Activated T-helper 2 cell treated with anti-CD3 and anti-CD28 coated beads, Interferon-gamma antibody, Interleukin-2, Interleukin-4, amounts not matched to agents 10 μg/mL and 5 μg/mL and 100 μg/mL, durations not matched to agents 14 hours and 24 hours and 36 hours (primary cell): ENCODE measurements around the gene FGFR1OP2. TPM values are rescaled to one million over a fixed set of nuclear protein-coding genes. Genes with fewer than 3 reads are reported as not detected.
"Not testable (repeated sequence)": the region's sequence is repeated elsewhere in the genome, so short reads cannot be mapped to it uniquely, and the experiment has no call there.

Experiments used
- DNase-seq: peaks from one replicate; pipeline ENCODE4 v3.0.0; 2021; ENCODE audit warnings: low spot score
- H3K27ac Mint-ChIP-seq: one replicate; pipeline ENCODE4 v1.8.0; 2021; ENCODE audit warnings: mixed read lengths
- H3K27me3 Mint-ChIP-seq: one replicate; pipeline ENCODE4 v1.8.0; 2021; ENCODE audit warnings: low read depth, mixed read lengths
- H3K36me3 Mint-ChIP-seq: one replicate; pipeline ENCODE4 v1.8.0; 2021; ENCODE audit warnings: low read depth, mixed read lengths
- H3K4me1 Mint-ChIP-seq: one replicate; pipeline ENCODE4 v1.8.0; 2021; ENCODE audit warnings: low read depth, mixed read lengths
- H3K4me3 Mint-ChIP-seq: one replicate; pipeline ENCODE4 v1.8.0; 2021; ENCODE audit warnings: low read depth, mild to moderate bottlenecking, moderate library complexity, mixed read lengths
- H3K9me3 Mint-ChIP-seq: one replicate; pipeline ENCODE4 v1.8.0; 2021; ENCODE audit warnings: mixed read lengths
- intact Hi-C: fragments of 100-400 bp; cut with micrococcal nuclease; formaldehyde crosslinking; loops from one replicate; pipeline ENCODE4 v1.15.1; 2023
- total RNA-seq: library from RNA; stranded (reverse); gene quantifications from 2 replicates; pipeline ENCODE4 v1.2.3, GENCODE V29; 2022

FGFR1OP2 gene
- total RNA-seq, 1 donor from 2014 or later: 49.0 TPM

- Mint-ChIP-seq H3K36me3 (peaks cover 41% of the 10 kb centered on the region), H3K27me3 (no peaks in the 10 kb centered on the region), H3K4me1 (peaks cover 55% of the 10 kb centered on the region), H3K4me3 (peak overlapping the region; percentile 94), H3K27ac (peak overlapping the region; percentile 59), H3K9me3 (no peaks in the 10 kb centered on the region)
- intact Hi-C loops: loop anchor here (5.0 to 10.0 kb wide), 3 partner anchors 189 to 309 kb away; partner anchors contain the start of gene STK38L
- DNase-seq: no peak
Measured at GRCh38 chr12:26935636-26936378, 2.5 kb upstream of the FGFR1OP2 start.

- intact Hi-C loops: loop anchor here (5.0 to 10.0 kb wide), 3 partner anchors 190 to 308 kb away; partner anchors contain the start of gene STK38L
- Mint-ChIP-seq H3K36me3 (peaks cover 40% of the 10 kb centered on the region), H3K4me1 (peaks cover 62% of the 10 kb centered on the region), H3K4me3 (peak overlapping the region; percentile 94), H3K27me3 (no peaks in the 10 kb centered on the region), H3K27ac (peak overlapping the region; percentile 94), H3K9me3 (no peaks in the 10 kb centered on the region)
- DNase-seq: no peak
Measured at GRCh38 chr12:26936559-26937442, 1.5 kb upstream of the FGFR1OP2 start.

DNA sequence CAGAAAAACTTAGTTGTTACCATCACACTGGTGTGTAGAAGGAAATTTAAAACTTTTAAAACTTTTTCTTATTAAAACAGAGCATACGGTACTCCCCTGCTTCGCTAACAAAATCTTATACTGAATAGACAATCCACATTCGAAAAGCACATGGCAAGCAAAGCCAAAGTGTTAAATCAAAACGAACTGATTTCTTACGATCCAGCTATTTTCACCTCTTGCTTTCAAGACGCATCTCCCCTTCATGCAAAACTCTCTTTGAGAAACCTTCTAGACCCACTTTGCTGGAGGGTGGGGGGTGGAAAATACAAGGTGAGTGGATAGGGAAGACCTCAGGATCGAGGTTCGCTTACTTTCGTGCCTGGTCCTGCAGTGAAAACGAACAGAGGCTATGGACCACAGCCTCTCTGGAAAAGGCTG lies 817 bp upstream of the FGFR1OP2 start:
- H3K27me3 Mint-ChIP-seq: no peaks in the 10 kb centered on the region
- H3K36me3 Mint-ChIP-seq: peaks cover 33% of the 10 kb centered on the region
- DNase-seq: no peak
- peak overlapping the region; percentile 94 for H3K4me3 Mint-ChIP-seq
- no peaks in the 10 kb centered on the region for H3K9me3 Mint-ChIP-seq
- peaks cover 62% of the 10 kb centered on the region for H3K4me1 Mint-ChIP-seq
- intact Hi-C loops: loop anchor here (5.0 to 10.0 kb wide), 3 partner anchors 190 to 307 kb away; partner anchors contain the start of gene STK38L
- H3K27ac Mint-ChIP-seq: peak overlapping the region; percentile 94

GRCh38 chr12:26938701-26939062 lies 412 bp downstream of the FGFR1OP2 start:
- no peaks in the 10 kb centered on the region for H3K27me3 Mint-ChIP-seq
- peaks cover 60% of the 10 kb centered on the region for H3K4me1 Mint-ChIP-seq
- H3K4me3 Mint-ChIP-seq: peak overlapping the region; percentile 94
- intact Hi-C loops: loop anchor here (1.0 to 10.0 kb wide), 10 partner anchors 26 to 772 kb away; partner anchors contain the start of genes ITPR2, MRPS35, STK38L and TM7SF3
- H3K9me3 Mint-ChIP-seq: no peaks in the 10 kb centered on the region
- no peak for DNase-seq
- H3K36me3 Mint-ChIP-seq: peaks cover 31% of the 10 kb centered on the region
- H3K27ac Mint-ChIP-seq: peak overlapping the region; percentile 94

- Mint-ChIP-seq H3K36me3 (peaks cover 30% of the 10 kb centered on the region), H3K27me3 (no peaks in the 10 kb centered on the region), H3K27ac (peak overlapping the region; percentile 91), H3K9me3 (no peaks in the 10 kb centered on the region), H3K4me3 (peak overlapping the region; percentile 94), H3K4me1 (peaks cover 64% of the 10 kb centered on the region)
- intact Hi-C loops: loop anchor here (2.0 to 10.0 kb wide), 4 partner anchors 25 to 305 kb away; partner anchors contain the start of gene STK38L
- DNase-seq: no peak
Measured at GRCh38 chr12:26939192-26939832, 1.0 kb downstream of the FGFR1OP2 start.

DNA sequence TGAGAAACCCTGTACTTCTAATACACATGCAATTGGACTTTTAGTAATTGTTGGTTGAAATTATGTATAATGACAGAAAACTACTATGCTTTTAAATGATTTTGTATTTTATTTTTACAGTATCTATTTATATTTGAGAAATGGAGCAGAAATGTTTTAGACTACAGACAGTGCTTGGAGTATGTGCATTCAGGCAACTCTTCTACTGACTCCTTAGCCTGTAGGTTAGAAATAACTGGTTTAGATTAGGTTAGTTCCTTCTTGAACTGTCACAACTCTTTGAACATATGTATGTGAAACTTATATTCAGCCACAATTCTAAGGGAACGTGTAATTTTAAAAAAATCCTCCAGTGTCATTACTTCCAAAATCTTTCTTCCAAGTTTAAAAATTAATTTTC lies 1.7 kb downstream of the FGFR1OP2 start:
- Mint-ChIP-seq H3K4me1 (peaks cover 60% of the 10 kb centered on the region), H3K27ac (peak overlapping the region; percentile 33), H3K27me3 (no peaks in the 10 kb centered on the region)

GRCh38 chr12:26940516-26941214 lies 2.4 kb downstream of the FGFR1OP2 start:
- Mint-ChIP-seq H3K4me3 (peak overlapping the region; percentile 94), H3K27me3 (no peaks in the 10 kb centered on the region), H3K36me3 (peaks cover 26% of the 10 kb centered on the region), H3K9me3 (peaks cover 6% of the 10 kb centered on the region), H3K27ac (peak overlapping the region; percentile 74), H3K4me1 (peaks cover 55% of the 10 kb centered on the region)
- intact Hi-C loops: no loop called here
- no peak for DNase-seq

More for the DNA sequence above, 1.7 kb downstream of the FGFR1OP2 start:
- H3K4me3 Mint-ChIP-seq: peak overlapping the region; percentile 94
- peaks cover 2% of the 10 kb centered on the region for H3K9me3 Mint-ChIP-seq
- intact Hi-C loops: loop anchor here (2.0 to 10.0 kb wide), 4 partner anchors 25 to 305 kb away; partner anchors contain the start of gene STK38L
- DNase-seq: no peak
- H3K36me3 Mint-ChIP-seq: peaks cover 26% of the 10 kb centered on the region

- Mint-ChIP-seq H3K36me3 (peaks cover 31% of the 10 kb centered on the region), H3K27ac (peak overlapping the region; percentile 93), H3K4me1 (peaks cover 54% of the 10 kb centered on the region), H3K4me3 (peak overlapping the region; percentile 85), H3K9me3 (peaks cover 11% of the 10 kb centered on the region), H3K27me3 (no peaks in the 10 kb centered on the region)
- intact Hi-C loops: no loop called here
- no peak for DNase-seq
Measured at GRCh38 chr12:26941215-26941594, 2.9 kb downstream of the FGFR1OP2 start.

DNA sequence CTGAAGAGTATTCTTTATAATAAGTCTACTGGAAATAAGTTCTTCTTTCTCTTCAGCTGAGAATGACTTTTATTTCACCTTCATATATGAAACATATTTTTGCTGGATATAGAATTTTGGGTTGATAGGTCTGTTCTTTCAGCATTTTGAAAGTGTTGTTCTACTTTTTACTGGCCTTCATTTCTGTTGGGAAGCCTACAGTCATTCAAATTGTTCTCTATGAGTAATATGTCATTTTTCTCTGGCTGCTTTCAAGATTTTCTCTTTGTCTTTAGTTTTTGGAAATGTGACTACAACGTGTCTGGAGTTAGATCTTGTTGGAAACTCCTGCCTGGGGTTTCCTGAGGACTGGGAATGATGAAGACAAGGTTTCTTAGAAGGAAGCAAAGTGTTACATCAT lies 10.0 kb downstream of the FGFR1OP2 start:
- Mint-ChIP-seq H3K4me3 (no peak overlapping the region), H3K36me3 (peaks cover 73% of the 10 kb centered on the region), H3K27ac (no peak overlapping the region), H3K9me3 (peaks cover 28% of the 10 kb centered on the region), H3K4me1 (peaks cover 32% of the 10 kb centered on the region), H3K27me3 (no peaks in the 10 kb centered on the region)
- intact Hi-C loops: no loop called here
- DNase-seq: no peak

DNA sequence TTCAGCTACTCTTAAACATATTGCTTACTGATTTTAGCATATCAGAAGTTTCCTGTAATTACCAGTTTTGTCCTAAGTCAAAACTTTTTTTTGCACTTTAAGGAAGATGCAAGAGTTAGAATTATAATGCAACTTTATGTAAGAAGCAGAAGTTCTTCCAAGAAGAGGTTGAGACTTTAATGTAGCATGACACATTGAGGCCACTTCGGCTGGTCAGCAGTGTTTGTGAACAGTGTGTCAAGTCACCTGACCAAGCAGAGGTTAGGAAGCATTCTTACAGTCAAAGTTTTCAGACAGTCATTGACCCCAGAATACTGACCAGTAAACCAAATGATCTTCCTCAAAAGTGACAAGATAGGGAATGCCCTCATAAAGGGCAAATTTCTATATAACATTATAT lies 15.2 kb downstream of the FGFR1OP2 start:
- H3K27ac Mint-ChIP-seq: no peak overlapping the region
- H3K27me3 Mint-ChIP-seq: no peaks in the 10 kb centered on the region
- no peak overlapping the region for H3K4me3 Mint-ChIP-seq
- intact Hi-C loops: no loop called here
- peaks cover 2% of the 10 kb centered on the region for H3K9me3 Mint-ChIP-seq
- peaks cover 62% of the 10 kb centered on the region for H3K36me3 Mint-ChIP-seq
- no peak for DNase-seq
- peaks cover 15% of the 10 kb centered on the region for H3K4me1 Mint-ChIP-seq

DNA sequence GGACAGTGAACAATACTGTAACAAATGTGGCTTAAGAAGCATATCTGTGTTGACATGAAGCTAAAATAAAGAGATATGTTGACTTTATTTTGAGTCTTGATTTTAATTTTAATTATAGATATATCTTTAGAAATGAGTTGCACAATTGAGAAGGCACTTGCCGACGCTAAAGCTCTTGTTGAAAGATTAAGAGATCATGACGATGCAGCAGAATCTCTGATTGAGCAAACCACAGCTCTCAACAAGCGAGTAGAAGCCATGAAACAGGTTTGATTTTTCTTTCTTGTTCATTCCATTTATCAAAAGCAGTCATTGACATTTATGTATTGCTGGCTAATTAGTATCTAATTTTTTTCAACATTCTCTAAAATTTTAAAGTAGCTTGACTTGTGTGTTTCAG lies 15.8 kb downstream of the FGFR1OP2 start:
- H3K36me3 Mint-ChIP-seq: peaks cover 59% of the 10 kb centered on the region
- no peak for DNase-seq
- intact Hi-C loops: no loop called here
- H3K4me3 Mint-ChIP-seq: no peak overlapping the region
- H3K27ac Mint-ChIP-seq: no peak overlapping the region
- no peaks in the 10 kb centered on the region for H3K27me3 Mint-ChIP-seq
- no peaks in the 10 kb centered on the region for H3K9me3 Mint-ChIP-seq
- H3K4me1 Mint-ChIP-seq: peaks cover 13% of the 10 kb centered on the region

GRCh38 chr12:26961391-26961790 lies 23.1 kb downstream of the FGFR1OP2 start:
- DNase-seq, H3K9me3 Mint-ChIP-seq, intact Hi-C loops, H3K4me1 Mint-ChIP-seq, H3K4me3 Mint-ChIP-seq, H3K27ac Mint-ChIP-seq, H3K27me3 Mint-ChIP-seq: not testable (repeated sequence)
- peaks cover 70% of the 10 kb centered on the region for H3K36me3 Mint-ChIP-seq
